Ovary (tissue), 10 donors: ENCODE results near the gene MXD1. TPM values are rescaled to one million over a fixed set of nuclear protein-coding genes. Genes with fewer than 3 reads are reported as not detected.

ENCODE experiments used
- DNase-seq, 5 donors: peaks; one replicate each; pipeline ENCODE4 v3.0.0-alpha.2; 2019 to 2020
- H3K27ac ChIP-seq, 2 donors: fragments of 200-600 bp; one replicate each; pipeline versions ENCODE4 v1.5.1 to v1.8.0; 2019 to 2022
- H3K27me3 ChIP-seq: fragments of 200-600 bp; one replicate; pipeline ENCODE4 v1.8.0; 2022
- H3K36me3 ChIP-seq: fragments of 200-600 bp; sonication (generic); one replicate; pipeline ENCODE4 v1.5.1; 2019
- H3K4me1 ChIP-seq: one replicate; pipeline ENCODE4 v1.8.1; 2013; ENCODE audit warnings: mild to moderate bottlenecking, moderate library complexity; ENCODE audit not compliant: insufficient read depth
- H3K4me3 ChIP-seq: fragments of 200-600 bp; sonication (generic); one replicate; pipeline ENCODE4 v1.5.1; 2017
- H3K9me3 ChIP-seq, 2 donors: fragments of 200-600 bp in 1 of 2; sonication (generic) in 1 of 2; one replicate each; pipeline versions ENCODE4 v1.5.1 to v1.8.1; 2013 to 2019; ENCODE audit warnings: mild to moderate bottlenecking in 1 of 2, moderate library complexity in 1 of 2
- CTCF ChIP-seq, 3 donors: fragments of 450-650 bp in 2 of 3; fragments of 200-600 bp in 1 of 3; IDR thresholded peaks; one replicate each; pipeline versions ENCODE4 v1.5.1 to v1.8.0; 2016 to 2022; ENCODE audit warnings: antibody characterized with exemption in 3 of 3, mild to moderate bottlenecking in 1 of 3
- EP300 ChIP-seq: sonication (generic); formaldehyde crosslinking; IDR thresholded peaks from one replicate; pipeline ENCODE4 v1.6.1; 2017; ENCODE audit warnings: antibody characterized with exemption
- POLR2A ChIP-seq: fragments of 450-650 bp; IDR thresholded peaks from one replicate; pipeline ENCODE4 v1.6.1; 2017; ENCODE audit warnings: antibody characterized with exemption, mild to moderate bottlenecking, moderate library complexity
- WGBS, 3 donors: extraction: QIAGEN DNeasy Blood & Tissue Kit in 1 of 3; methylation state at CpG; one replicate each; pipeline versions ENCODE4 v1.1.5 to v1.1.7; 2013 to 2017; 5-methylcytosine and 5-hydroxymethylcytosine counted together
- intact Hi-C, 4 donors: fragments of 100-400 bp; cut with DNase I; formaldehyde crosslinking; loops; one replicate each; pipeline versions ENCODE4 v1.11.0 to v1.15.1; 2022 to 2023
- long read RNA-seq, 3 donors: library from polyadenylated mRNA in 2 of 3; unstranded in 2 of 3; transcript quantifications; one replicate each; pipeline ENCODE4 v2.0.0 and lab custom pipeline, GENCODE V29; 2021 to 2026
- polyA plus RNA-seq, 2 donors: library from polyadenylated mRNA; stranded (reverse); fragments of 200-250 nt in 1 of 2; fragments of 350-450 nt in 1 of 2; fragmentation: Illumina TruSeq in 1 of 2; extraction: RNeasy Lipid Tissue Mini Kit (QIAGEN cat#74804) in 1 of 2; gene quantifications; one replicate each; pipeline ENCODE4 v1.2.3, GENCODE V29; 2013 to 2014
- total RNA-seq, 7 donors: library from RNA; depleted of rRNA in 2 of 7; stranded (reverse); fragments of >200 nt in 2 of 7; fragmentation: NEBNext Ultra II Directional in 3 of 7; extraction: Animal tissue kit (Norgen Biotek cat#: 25700) in 3 of 7; gene quantifications; one replicate each; pipeline versions ENCODE4 v1.1.0 to v1.2.4, GENCODE V29; 2016 to 2023
- donor health status: DM: no; HTN: no; CAD: no; lungs with moderate emphysema.
- donor health status: DM: no; HTN: no; CAD: no.
- donor health status: Bipolar disorder and iron deficiency.
- donor health status: DM: yes; HTN: yes; CAD: no.
- donor health status: DM: no; HTN: no; CAD: no.
- donor health status: DM: yes; HTN: yes; CAD: no.

MXD1 gene, protein sequence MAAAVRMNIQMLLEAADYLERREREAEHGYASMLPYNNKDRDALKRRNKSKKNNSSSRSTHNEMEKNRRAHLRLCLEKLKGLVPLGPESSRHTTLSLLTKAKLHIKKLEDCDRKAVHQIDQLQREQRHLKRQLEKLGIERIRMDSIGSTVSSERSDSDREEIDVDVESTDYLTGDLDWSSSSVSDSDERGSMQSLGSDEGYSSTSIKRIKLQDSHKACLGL
- 10 to 100 TPM in 4 of 7 donors, 1 to 10 TPM in 3; 5.6 to 13.7 (median 10.1) TPM for total RNA-seq
- 1 to 10 TPM; 3.4 to 6.3 TPM for polyA plus RNA-seq
- long read RNA-seq, donor 1, partial matches to known transcripts = 0 of 2 reads
- long read RNA-seq, donor 1, other reads (novel, unspliced or antisense) = 2 of 2 reads
- long read RNA-seq, donor 2, full-length matches to known transcripts = 7 of 7 reads
- long read RNA-seq, donor 2, partial matches to known transcripts = 0 of 7 reads
- long read RNA-seq, donor 2, other reads (novel, unspliced or antisense) = 0 of 7 reads
- long read RNA-seq, donor 3, full-length matches to known transcripts = 1 of 7 reads
- long read RNA-seq, donor 3, partial matches to known transcripts = 0 of 7 reads
- long read RNA-seq, donor 3, other reads (novel, unspliced or antisense) = 6 of 7 reads

DNA sequence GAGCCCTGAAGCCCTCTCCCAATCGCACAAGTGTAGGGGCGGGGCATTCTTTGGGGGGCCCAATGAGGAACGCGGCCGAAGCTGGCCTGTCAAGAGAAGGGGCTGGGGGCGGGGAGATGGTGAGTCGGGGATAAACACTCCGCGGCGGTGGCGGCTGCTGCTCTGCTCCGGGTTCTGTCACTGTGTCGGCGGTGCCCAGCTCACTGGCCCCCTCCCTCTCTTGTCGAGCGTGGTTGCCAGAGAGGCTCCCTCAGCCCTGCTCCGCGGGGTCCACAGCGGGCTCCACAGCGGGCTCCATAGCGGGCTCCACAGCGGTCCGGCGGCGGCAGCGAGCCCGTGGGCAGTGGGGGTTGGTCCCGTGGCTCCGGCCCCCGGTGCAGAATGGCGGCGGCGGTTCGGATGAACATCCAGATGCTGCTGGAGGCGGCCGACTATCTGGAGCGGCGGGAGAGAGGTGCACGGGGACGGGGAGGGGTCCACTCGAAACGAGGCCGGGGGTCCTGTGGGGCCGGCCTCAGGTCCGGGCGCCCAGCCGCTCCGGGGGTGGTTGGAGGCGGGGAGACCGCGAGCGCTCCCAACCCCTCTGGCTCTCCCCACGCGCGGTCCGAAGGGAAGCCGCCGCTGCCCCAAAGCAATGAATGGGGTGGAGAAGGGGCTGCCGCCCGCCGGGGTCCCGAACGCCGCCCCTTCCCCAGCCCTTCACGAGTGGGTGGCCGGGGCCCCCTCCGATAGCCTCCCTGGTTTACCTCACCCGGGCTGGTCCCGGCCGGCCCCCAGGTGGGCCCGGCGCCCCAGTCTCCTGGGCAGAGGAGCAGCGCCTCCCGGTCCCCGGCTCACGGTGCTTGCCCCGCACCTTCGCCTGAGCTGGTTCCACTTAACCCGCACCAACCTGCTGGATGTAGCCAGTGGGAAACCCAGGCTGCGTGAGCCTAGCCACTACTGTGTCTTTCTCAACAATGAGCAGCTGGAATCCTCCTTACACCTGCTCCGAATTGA is at the start of gene MXD1:
MXD1 (plus strand) TSS at position 160 of the 996 bp plus-strand sequence; CDS start at position 382, 222 bp downstream.
- DNase-seq = peak in 4 of 5 donors; percentile 15 to 99 (median 40)
- Histone ChIP-seq H3K27ac (peak within 1 kb of the TSS; percentile 92 to 98), H3K36me3 (no peaks in the 10 kb centered on the region), H3K9me3 (no peaks in the 10 kb centered on the region), H3K4me3 (peak within 1 kb of the TSS; percentile 81), H3K4me1 (peaks cover 2% of the 10 kb centered on the region), H3K27me3 (no peaks in the 10 kb centered on the region)
- 1% methylated on average over 77 to 81 of the region's 81 CpGs for WGBS, 3 donors
- intact Hi-C loops = loop anchor here (2.0 to 10.0 kb wide), 10 partner anchors 152 to 390 kb away; partner anchors contain the start of genes FAM136A (in 2 of the 4), PCBP1 (in 2 of the 4) and SNRPG (in 1 of the 4)
- TF ChIP-seq POLR2A (peak; percentile 92), CTCF (IDR thresholded peaks at IDR 0.05) (peak in 1 of 3 donors; percentile 17), EP300 (no peak)

GRCh38 chr2:69888451-69888850 is 26.5 kb upstream of the MXD1 start:
- WGBS, 3 donors = 93 to 96% (median 95%) methylated on average over 4 of the region's 4 CpGs
- no peaks in the 10 kb centered on the region for H3K36me3 ChIP-seq
- intact Hi-C loops = no loop called here

DNA sequence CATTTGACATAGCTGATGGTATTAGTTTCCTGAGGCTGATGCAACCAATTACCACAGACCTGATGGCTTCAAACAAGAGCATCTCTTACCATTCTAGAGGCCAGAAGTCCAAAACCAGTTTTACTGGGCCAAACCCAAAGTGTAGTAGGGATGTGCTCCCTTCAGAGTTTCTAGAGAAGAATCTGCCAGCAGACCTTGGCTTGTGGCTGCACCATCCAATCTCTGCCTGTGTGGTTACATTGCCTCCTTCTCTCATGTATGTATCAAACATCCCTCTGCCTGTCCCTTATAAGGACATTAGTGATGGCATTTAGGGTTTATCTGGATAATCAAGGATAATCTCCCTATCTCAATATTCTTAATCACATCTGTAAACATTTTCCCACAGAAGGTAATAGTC is 25.6 kb upstream of the MXD1 start:
- no peaks in the 10 kb centered on the region for H3K9me3 ChIP-seq

More at GRCh38 chr2:69888451-69888850, 26.5 kb upstream of the MXD1 start:
- H3K27me3 ChIP-seq = no peaks in the 10 kb centered on the region
- TF ChIP-seq POLR2A = no peak
- no peak for TF ChIP-seq CTCF (IDR thresholded peaks at IDR 0.05)
- TF ChIP-seq EP300 = no peak
- H3K4me3 ChIP-seq = no peak overlapping the region
- no peaks in the 10 kb centered on the region for H3K9me3 ChIP-seq
- DNase-seq = no peak
- no peaks in the 10 kb centered on the region for H3K4me1 ChIP-seq
- H3K27ac ChIP-seq = no peak overlapping the region

More for the DNA sequence above, 25.6 kb upstream of the MXD1 start:
- Histone ChIP-seq H3K4me1 (no peaks in the 10 kb centered on the region), H3K36me3 (no peaks in the 10 kb centered on the region), H3K27ac (no peak overlapping the region), H3K4me3 (no peak overlapping the region), H3K27me3 (no peaks in the 10 kb centered on the region)
- no peak for DNase-seq
- intact Hi-C loops = no loop called here
- TF ChIP-seq POLR2A (no peak), EP300 (no peak), CTCF (IDR thresholded peaks at IDR 0.05) (no peak)
